Measurements from ENCODE around the gene TRAPPC13.
"Not testable (repeated sequence)": the region's sequence is repeated elsewhere in the genome, so short reads cannot be mapped to it uniquely, and the experiment has no call there.

The TRAPPC13 gene, protein sequence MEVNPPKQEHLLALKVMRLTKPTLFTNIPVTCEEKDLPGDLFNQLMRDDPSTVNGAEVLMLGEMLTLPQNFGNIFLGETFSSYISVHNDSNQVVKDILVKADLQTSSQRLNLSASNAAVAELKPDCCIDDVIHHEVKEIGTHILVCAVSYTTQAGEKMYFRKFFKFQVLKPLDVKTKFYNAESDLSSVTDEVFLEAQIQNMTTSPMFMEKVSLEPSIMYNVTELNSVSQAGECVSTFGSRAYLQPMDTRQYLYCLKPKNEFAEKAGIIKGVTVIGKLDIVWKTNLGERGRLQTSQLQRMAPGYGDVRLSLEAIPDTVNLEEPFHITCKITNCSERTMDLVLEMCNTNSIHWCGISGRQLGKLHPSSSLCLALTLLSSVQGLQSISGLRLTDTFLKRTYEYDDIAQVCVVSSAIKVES

DNA sequence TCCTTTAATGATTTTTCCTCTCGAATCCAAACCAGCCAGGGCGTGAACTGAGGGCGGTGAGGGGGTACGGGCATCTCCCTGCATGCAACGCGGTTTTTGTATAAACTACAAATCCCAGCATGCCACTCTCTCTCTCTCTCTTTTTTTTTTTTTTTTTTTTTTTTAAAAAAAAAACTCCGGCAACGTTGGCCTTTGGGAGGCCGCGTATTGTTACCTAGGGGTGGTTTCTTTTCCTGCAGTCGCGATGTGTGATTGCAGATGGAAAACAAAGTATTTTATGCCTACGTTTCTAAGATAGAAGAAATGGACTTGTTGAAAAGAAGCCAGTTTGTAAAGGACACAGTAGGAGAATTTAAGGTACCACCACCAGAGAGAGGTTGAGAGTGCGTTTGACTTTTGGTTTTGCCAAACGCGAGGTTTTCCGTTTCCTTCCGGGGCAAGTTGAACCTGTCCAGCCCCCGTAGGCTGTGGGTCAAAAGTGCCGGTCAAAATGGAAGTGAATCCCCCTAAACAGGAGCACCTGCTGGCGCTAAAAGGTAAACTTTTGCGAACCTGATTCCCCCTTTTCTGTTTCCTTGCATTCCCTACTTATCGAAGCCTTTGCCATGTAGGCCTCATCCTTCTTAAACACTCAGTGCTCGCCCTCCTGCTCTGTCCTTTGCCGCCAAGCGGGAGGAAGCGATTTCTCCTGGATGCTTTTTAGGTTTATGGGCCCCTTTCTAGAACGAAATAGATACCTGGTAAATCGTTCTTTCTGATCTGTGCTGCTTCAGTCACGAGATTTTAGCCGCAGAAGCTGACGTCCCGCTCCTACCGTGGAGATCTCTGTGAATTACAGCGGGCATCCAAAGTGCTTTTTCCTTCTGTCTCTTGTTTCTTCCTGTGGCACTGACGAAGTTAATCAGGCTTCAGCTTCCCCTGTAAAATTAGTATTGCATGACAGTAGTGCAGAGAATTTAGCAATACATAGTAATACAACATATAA lies at the start of gene TRAPPC13, which contains the start of gene SHLD3:
Gene TRAPPC13 (plus strand): TSS at position 457 of the 985 bp plus-strand sequence. CDS start 34 bp downstream, at position 491.
Gene SHLD3 (plus strand): TSS at position 457 of the 985 bp plus-strand sequence. CDS start 4,561 bp downstream, outside the sequence.
- peak; percentile 85 for DNase-seq

- no peak for DNase-seq
These were observed 47.7 kb upstream of the TRAPPC13 start for GRCh38 chr5:65577141-65577540.

DNA sequence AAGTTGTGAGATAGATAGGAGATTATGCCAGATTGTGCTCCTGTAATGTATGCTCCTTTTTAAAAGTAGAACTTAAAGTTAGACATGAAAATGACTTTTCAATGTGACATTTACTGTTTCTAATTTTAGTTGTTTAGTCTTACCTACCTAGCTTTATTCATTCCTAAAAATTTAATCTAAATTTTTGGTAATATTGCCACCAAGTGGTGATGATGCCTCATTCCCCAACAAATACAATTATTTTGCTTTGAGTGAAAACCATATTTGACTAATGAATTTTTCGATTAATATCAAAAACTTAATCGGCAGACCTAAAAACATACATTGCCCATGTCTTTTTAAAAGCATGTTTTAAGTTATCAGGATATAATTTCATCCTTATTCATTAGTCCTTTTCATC lies 36.1 kb upstream of the TRAPPC13 start:
- no peak for DNase-seq

GRCh38 chr5:65601761-65602160 lies 23.1 kb upstream of the TRAPPC13 start:
- not testable (repeated sequence) for DNase-seq

GRCh38 chr5:65611524-65611923 lies 13.3 kb upstream of the TRAPPC13 start:
- DNase-seq, result no peak

DNA sequence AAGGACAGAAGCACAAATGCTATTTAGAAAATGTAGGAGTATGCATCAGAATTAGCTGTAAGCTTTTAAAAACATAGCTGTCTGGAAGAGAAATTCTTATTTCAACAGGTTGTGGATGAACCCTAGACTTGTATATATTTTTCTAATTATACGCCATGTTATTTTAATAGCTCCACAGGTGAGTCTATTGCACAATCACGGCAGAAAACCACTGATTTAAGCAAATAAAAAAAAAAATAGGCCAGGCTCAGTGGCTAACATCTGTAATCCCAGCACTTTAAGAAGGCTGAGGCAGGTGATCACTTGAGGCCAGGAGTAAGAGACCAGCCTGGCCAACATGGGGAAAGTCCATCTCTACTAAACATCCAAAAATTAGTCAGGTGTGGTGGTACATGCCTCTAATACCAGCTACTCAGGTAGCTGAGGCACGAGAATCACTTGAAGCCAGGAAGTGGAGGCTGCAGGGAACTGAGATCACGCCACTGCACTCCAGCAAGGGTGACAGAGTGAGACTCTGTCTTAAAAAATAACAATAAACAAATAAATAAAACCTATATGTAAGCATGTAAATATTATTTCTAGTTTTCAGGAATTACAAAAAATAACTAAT lies 12.4 kb upstream of the TRAPPC13 start:
- DNase-seq, result no peak

DNA sequence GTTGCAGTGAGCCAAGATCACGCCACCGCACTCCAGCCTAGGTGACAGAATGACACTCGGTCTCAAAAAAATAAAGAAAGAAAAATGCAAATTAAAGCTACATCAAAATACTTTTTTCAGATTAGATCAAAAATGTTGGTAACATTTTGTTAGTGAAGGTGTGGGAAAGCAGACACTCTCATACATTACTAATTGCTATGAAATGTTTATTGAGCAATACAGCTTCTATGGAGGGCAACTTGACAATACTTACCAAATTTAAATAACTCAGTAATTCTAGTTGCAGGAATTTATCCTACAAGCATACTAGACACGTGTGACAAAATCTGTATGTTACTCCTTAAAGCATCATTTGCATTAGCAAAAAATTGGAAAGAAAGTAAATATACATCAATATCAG lies 4.8 kb upstream of the TRAPPC13 start:
- no peak for DNase-seq

GRCh38 chr5:65621961-65622360 lies 2.9 kb upstream of the TRAPPC13 start:
- DNase-seq, result not testable (repeated sequence)

- DNase-seq, result no peak
These were observed 1.3 kb upstream of the TRAPPC13 start for GRCh38 chr5:65623482-65623881.

DNA sequence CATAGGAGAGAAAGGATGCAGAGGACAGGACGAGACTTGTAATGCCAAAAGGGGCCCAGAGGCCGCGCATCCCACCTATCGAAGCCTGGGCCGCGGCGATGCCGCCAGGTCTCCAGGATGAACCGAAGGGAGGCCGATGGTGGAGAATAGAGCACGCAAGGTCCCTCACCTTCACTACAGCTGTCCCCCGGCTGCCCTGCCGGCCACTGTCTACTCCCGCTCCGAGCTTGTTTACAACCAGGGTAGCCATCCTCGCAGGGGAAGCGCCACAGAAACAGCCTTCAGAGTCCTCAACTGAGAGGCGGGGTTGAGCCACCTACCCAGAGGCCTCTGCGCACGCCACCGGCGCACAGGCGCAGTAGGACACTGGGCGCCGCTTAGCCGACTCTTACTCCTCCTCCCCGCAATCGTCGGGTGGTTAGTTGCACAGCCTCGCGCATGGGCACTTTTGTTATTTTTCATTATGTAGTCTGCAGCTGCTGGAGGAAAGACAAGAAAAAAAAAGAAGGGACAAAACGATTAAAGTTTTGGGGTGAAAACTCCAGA lies 729 bp upstream of the TRAPPC13 start, which contains the start of gene TRIM23:
Gene TRIM23 (minus strand): TSS at position 309 of the 546 bp plus-strand sequence. CDS start 59 bp downstream, at position 250.
- DNase-seq, result peak; percentile 90

- no peak for DNase-seq
These were observed 916 bp downstream of the TRAPPC13 start for GRCh38 chr5:65625743-65626142.

GRCh38 chr5:65630981-65631380 lies 6.2 kb downstream of the TRAPPC13 start:
- DNase-seq, result no peak

DNA sequence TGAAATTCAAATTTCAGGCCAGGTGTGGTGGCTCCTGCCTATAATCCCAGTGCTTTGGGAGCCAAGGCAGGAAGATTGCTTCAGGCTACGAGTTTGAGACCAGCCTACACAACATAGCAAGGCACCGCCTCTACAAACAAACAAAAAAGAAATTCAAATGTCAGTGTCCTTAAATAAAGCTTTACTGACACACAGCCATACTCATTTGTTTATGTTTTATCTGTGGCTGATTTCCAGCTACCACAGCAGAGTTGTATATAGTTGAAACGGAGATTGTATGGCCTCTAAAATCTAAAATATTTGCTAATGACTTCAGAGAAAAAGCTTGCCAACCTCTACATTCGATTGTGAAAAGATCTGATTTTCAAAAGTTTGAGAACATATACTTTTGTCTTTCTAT lies 15.4 kb downstream of the TRAPPC13 start:
- no peak for DNase-seq

GRCh38 chr5:65646938-65647337 lies 22.1 kb downstream of the TRAPPC13 start:
- no peak for DNase-seq

DNA sequence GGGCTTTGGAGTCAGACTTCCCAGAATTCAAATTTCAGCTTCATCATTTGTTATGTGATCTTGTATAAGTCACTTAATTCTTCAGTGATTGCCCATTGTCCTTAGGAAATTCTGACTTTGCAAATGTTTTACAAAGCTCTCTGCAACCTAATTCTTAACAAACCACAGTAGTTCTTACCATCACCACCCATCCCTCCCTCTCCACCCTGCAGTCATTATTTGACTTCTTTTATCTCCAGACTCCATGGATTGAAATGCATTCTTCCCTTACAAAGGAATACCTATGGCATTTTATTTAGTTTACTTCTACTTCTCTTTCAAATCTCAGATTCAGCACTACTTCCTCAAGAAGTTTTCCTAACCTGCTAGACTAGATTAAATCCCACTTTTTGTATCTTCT lies 23.1 kb downstream of the TRAPPC13 start:
- DNase-seq, result no peak

- no peak for DNase-seq
These were observed 26.3 kb downstream of the TRAPPC13 start for GRCh38 chr5:65651144-65651543.

GRCh38 chr5:65654713-65655112 lies 29.9 kb downstream of the TRAPPC13 start:
- no peak for DNase-seq

GRCh38 chr5:65663804-65664521 lies 39.1 kb downstream of the TRAPPC13 start:
- no peak for DNase-seq

- DNase-seq, result no peak
These were observed 43.9 kb downstream of the TRAPPC13 start for GRCh38 chr5:65668696-65669095.

DNA sequence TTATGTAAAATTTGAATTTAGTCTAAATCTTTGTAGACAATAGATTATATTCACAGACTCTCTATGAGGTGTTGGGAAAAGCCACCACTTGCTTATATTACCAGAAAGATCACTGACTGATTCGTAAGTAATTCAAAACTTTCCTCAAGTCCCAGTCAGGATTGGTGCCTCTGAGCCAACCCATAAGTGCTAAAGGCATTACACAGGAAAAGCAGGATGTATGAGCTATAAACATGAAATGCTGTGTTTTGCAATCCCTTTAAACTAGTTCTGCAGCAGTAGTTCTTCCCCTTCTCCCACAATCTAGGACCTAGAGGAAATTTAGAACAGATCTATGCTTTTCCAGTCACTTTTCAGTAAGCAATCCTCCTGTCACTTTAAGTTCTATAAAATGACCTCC lies 48.0 kb downstream of the TRAPPC13 start:
- DNase-seq, result no peak

- DNase-seq, result no peak
These were observed 49.9 kb downstream of the TRAPPC13 start for GRCh38 chr5:65674749-65675148.

GRCh38 chr5:65676056-65676455 lies 51.2 kb downstream of the TRAPPC13 start:
- not testable (repeated sequence) for DNase-seq

Data from stimulated activated naive CD4-positive, alpha-beta T cell treated with Interleukin-2 at 50 U/mL for 16 hours (primary cell).